HG02970 (cell line): ENCODE data around the gene LILRB1.
"Not testable (repeated sequence)": the region's sequence is repeated elsewhere in the genome, so short reads cannot be mapped to it uniquely, and the experiment has no call there.

Experiments
- ATAC-seq: cut with Tn5 transposase; IDR thresholded peaks from one replicate; pipeline ENCODE4 v1.9.1; 2021; ENCODE audit warnings: mild to moderate bottlenecking, moderate library complexity, moderate number of reproducible peaks; ENCODE audit not compliant: unreplicated experiment, low FRiP score

The LILRB1 gene

DNA sequence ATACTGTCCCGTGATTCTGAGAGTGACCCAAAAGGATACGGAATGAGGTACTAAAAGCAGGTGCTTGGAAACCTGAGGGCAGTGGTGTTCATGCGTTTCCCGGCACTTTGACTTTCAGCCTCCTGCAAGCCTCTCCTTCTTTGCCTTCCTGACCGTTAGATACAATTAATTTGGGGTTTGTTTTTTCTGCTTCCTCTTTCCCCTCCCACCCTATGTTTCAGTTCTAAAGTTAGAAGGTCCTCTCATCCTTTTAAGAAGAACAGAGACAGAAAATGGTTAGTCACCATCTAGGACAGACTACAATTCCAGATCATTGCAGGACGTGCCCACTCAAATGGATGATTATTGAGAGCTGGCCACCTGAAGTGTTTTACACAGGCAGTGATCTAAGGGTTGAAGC is 30.7 kb downstream of the LILRB1 start:
- no peak for ATAC-seq

DNA sequence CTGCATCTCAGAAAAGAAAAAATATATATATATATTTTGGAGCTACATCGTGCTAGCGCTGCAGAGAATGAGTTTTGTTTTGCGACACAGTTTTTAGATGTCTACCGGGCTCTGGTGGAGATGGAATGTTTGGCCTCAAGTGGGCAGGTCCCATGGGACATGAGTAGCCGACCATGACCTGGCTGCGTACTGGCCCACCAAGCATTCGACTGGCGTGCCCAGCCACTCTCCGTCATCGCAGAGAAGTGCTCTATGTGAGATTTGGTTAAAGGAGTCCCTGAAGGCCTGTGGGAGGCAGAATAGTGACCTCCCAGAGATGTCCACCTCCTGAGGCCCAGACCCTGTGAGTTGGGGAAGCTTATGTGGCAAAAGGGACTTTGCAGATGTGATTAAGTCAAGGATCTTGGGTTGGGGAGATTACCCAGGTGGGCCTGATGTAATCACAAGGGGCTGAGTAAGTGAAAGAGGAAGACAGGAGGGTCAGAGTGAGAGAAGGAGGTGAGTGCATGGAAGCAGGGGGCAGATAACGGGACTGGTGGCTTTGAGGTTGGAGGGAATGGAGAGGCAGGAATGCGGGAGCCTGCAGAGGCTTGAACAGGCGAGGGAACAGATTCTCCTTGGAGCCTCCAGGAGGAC is 31.7 kb downstream of the LILRB1 start:
- ATAC-seq: no peak

DNA sequence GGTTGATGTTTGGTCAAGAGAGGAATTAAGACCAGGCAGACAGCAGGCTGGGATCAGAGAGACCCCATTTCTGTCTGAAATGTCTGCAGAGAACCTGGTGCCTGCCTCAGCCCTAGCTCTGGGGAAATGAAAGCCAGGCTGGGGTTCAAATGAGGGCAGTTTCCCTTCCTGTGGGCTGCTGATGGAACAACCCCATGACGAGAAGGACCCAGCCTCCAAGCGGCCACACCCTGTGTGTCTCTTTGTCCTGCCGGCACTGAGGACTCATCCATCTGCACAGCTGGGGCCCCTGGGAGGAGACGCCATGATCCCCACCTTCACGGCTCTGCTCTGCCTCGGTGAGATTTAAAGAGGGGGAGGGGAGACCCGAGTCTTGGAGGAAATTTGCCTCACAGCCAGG is 32.4 kb downstream of the LILRB1 start, which contains the start of gene LILRB4:
Gene LILRB4, plus strand, starts transcription at position 256 of the 400 bp plus-strand sequence. Its CDS starts 49 bp downstream, at position 305.
- ATAC-seq: no peak

DNA sequence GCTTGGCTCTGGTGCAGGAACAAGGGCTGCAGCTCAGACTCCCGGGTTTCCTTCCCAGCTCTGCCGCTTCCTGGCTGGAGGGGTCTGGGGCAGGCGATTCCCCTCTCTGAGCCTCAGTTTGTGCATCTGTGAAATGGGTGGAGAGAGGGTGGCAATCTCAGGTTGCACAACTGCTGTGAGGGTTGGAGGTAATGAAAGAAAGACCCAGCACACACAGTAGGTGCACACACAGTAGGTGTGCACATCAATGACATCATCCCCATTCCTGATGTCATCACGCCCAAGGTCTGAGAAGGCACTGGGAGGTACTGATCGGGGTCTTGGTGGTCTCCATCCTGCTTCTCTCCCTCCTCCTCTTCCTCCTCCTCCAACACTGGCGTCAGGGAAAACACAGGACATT is 35.2 kb downstream of the LILRB1 start:
- ATAC-seq: no peak

DNA sequence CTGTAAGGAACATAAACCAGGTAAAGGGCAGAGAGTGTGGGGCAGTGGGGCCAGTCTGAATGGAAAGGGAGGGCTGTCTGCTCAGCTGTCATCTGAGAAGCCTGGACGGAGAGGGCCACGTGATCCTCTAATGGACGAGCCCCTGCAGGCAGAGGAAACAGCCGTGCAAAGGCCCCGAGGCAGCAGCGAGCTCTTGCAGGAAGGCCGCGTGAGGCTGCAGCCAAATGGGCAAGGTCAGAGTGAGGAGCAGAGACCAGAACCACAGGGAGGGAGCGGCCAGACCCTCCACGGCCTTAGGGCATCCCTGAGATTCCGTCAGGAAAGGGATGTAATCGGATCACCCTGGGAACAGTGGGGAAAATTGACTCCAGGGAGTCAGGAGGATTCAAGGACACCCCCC is 36.9 kb downstream of the LILRB1 start:
- no peak for ATAC-seq

DNA sequence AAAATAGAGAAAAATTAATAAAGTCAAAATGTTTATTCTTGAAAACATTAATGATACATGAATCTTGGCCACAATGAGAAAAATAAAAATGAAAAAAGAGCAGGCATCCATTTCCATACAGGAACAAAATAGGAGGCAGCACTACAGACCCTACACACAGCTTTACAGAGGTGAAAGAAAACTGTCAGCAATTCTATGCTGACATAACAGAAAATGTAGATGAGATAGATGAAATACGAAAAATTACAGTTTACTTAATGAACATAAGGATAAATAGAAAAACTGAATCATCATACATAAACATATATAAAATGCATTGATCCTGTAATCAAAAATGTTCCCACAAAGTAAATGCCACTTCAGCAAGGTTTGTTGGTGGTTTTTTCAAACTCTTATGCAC is 38.1 kb downstream of the LILRB1 start:
- no peak for ATAC-seq

DNA sequence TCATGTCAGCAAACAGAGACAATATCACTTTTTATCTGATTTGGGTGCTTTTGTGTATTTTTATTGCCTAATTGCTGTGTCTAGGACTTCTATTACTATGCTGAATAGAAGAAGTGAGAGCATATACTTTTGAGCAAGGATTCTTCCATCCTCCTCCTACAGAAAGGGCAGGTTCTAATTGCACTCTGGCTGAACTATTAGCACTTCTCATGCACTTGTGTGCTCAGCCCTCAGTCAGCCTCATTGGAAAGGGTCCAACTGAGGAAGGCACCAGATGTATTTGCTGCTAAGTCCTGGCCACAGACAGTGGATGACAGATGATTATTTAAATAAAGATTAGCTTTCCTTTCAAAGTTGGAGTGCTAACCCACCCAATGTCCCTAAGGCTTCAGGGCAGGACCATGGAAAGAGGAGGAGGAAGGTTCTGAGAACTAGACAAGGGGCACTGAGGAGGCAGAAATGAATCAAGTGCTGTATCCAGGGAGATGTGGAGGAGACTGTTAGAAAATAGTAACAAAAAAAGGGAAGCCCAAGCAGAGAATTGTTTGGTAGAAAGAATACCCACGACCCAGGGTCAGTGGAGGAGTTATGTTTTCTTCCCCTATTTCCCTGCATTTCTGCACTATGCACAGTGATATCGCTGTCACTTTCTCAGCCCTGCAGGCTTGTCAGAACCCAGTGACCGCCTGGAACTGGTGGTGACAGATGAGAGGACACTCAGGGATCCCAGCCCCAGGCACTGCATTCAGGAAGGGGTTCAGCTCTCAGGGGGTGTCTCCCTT is 40.5 kb downstream of the LILRB1 start:
- ATAC-seq: no peak

DNA sequence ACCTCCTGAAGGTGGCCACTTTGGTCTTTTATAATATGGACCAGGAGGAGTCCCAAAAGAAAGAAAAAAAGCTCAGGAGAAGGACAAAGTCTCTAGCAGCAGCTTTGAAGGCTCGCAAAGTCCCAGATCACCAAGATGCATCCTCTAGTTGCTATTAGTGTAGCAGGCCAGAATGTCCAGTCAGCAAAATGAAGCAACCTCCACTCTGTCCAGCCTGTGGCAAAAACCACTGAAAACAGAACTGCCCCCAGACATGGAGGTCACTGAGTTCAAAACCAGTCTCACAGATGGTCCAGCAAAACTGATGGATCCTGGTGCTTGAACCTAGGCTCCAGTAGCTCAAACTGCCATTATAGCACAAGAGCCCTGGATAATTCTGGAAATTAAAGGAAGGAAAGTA is 42.9 kb downstream of the LILRB1 start:
- no peak for ATAC-seq

DNA sequence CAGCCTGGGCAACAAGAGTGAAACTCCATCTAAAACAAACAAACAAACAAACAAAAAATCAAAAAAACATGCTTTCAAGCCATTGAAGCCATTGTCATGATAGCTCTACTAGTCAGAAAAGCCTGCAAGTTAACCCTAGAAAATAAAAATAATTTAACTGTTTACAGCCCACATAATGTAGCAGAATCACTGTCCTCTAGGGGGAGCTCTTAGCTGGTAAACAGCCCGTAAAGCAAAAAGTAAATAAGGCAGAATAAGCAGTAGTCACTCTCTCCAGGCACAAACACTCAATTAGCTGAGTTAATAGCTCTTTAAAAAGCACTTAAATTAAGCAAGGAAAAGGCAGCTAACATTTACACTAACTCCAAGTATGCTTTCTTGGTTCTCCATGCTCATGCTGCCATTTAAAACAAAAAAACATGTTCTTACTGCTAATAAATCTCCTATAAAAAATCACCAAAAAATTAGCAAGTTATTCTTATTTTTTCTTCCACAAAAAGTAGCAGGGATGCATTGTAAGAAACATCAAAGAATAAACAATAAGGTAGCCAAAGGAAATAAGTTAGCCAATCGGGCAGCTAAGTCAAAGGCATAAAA is 43.8 kb downstream of the LILRB1 start:
- no peak for ATAC-seq

DNA sequence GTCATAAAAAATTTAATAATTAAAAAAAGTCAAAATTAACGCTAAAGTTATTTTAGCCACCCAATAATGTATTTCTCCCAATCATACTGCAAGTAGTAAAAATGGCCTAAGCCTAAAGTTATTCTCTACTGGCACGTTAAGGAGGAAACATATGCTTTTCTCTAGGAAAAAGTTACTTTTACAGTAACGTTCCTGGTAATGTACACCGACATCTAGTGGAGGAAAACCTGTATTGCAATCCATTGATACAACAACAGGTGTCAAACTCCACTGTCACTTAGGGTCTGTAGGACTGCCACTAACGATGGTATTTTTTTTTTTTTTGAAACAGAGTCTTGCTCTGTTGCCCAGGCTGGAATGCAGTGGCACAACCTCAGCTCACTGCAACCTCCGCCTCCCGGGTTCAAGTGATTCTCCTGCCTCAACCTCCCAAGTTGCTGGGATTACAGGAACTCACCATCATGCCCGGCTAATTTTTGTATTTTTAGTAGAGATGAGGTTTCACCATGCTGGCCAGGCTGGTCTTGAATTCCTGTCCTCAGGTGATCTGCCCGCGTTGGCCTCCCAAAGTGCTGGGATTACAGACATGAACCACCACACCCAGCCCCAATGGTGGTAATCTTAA is 46.0 kb downstream of the LILRB1 start:
- not testable (repeated sequence) for ATAC-seq

DNA sequence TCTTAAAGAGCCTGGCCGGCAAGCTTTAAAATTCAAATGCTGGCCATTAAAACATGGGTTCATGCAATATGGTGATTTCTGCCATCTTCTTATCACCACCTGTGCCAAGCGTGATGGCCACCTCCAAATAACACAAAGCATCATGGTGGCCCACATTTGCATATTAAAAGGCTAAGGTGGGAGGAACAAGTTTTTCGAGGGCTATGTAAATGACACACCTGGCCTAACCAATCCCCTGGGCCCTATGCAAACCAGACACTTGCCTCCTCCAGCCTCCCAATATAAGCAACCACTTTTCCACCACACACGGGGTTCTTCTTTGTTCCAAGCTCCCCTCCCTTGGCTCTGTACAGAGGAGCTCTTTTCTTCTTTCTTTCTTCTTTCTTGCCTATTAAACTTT is 46.9 kb downstream of the LILRB1 start:
- no peak for ATAC-seq

DNA sequence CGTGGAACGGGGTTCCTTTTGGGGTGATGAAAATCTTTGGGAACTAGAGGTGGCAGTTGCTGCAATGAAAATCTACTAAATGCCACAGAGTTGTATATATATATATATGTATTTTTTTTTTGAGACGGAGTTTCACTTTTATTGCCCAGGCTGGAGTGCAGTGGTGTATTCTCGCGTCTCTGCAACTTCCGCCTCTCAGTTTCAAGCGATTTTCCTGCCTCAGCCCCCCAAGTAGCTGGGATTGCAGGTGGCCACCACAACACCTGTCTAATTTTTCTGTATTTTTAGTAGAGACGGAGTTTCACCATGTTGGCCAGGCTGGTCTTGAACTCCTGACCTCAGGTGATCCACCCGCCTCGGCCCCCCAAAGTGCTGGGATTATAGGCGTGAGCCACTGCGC is 51.3 kb downstream of the LILRB1 start:
- ATAC-seq: not testable (repeated sequence)

DNA sequence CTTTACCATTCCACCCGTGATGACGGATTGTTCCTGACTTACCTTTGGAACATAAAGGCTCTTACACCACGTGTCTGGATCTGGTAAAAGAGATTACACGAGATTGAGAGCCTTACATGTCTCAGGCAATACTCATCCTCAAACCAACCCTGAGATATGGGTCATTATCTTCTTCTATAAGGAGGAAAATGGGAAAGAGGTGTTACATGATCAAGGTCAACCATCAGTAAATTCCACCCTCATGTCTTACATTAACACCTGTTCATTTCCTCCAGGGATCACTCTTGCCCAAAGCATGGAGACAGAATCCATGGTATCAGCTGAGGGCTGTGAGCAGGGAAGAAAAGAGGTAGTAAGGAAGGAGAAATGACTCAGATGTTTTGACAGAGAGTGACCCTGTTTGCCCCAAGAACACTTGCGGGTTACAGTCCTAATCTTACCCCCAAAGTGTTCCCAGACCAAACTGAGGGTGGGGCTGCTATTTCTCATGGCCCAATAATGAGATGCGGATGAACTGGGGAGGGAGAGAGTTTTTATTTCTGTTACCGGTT is 52.1 kb downstream of the LILRB1 start:
- no peak for ATAC-seq

DNA sequence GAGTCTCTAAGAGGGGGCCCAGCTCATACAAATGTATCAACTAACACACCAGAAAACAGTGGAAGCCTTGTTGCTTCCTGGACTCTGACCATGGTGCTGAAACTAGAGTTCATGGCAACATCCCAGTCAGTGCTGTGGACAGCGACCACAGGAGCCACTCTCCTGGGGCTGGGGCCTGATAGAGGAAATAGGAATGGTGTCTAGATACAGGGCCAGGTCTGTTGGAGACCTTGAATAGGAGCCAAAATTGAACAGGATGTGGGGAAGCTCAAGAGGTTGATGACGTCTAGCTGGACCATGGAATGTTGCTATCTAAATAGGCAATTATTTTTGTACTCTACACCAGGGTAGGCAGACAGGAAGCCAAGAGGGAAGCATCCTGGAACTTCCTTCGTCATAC is 54.2 kb downstream of the LILRB1 start:
- ATAC-seq: no peak
